Nephron (organoid): Measurements from ENCODE around the gene COL6A2.

Source experiments
- H3K27ac Mint-ChIP-seq, 3 experiments: 2 replicates each; pipeline ENCODE4 v1.8.0; 2020; ENCODE audit warnings: mixed read lengths in 3 of 3, mild to moderate bottlenecking in 2 of 3, moderate library complexity in 1 of 3
- H3K27me3 Mint-ChIP-seq: 2 replicates; pipeline ENCODE4 v1.8.0; 2021; ENCODE audit warnings: low read depth, mild to moderate bottlenecking, moderate library complexity, mixed read lengths
- H3K36me3 Mint-ChIP-seq: 2 replicates; pipeline ENCODE4 v1.8.0; 2020; ENCODE audit warnings: low read depth, mixed read lengths
- H3K4me1 Mint-ChIP-seq: 2 replicates; pipeline ENCODE4 v1.8.0; 2020; ENCODE audit warnings: mixed read lengths
- H3K4me3 Mint-ChIP-seq, 3 experiments: 2 replicates each; pipeline ENCODE4 v1.8.0; 2020; ENCODE audit warnings: mild to moderate bottlenecking in 3 of 3, mixed read lengths in 3 of 3, moderate library complexity in 2 of 3
- H3K9me3 Mint-ChIP-seq: 2 replicates; pipeline ENCODE4 v1.8.0; 2020; ENCODE audit warnings: mixed read lengths
- TF ChIP-seq, protein P1 (sequence below), 3 experiments: fragments of 200-600 bp; sonication (generic); IDR thresholded peaks; one replicate each; pipeline ENCODE4 v1.5.0; 2021; ENCODE audit warnings: antibody characterized with exemption in 3 of 3; ENCODE audit not compliant: unreplicated experiment in 3 of 3

The COL6A2 gene

DNA sequence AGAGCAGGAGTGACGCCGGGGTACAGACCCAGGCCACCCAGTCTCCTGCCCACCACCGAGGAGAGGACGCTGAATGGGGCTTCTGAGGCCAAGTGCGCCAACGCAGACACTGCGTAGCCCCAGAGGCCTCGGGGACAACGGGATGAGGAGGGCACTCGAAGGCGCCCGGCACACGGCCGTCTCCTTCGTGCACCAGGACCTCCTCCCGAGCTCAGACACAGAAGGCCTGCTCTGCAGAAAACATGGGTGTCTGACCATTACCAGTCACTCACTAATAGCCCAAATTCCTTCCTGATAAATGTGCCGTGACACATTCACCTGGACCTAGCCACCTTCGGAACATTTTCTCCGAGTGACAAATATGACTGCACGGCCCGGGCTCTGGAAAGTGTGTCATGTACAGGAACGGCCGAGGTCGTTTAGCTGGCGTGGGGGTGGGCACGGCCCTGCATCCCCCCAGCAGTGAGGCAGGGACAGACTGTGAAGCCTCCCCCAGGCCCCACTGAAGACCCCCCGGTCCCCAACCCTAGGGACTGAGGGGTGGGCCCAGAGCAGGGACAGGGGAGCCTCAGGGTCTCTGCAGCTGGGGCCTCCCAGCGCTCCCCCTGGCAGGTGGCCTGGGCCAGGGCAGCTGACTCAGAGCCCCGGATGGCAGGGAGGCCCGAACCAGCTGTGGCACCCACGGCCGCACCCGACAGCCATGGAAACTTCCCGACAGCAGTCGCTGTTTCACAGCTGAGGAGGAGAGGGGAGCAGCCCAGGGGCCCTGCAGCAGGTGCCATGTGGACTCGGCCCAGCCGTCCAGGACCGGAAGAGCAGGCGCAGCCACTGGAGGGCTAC is 16.7 kb upstream of the COL6A2 start:
- TF ChIP-seq, protein P1, sequence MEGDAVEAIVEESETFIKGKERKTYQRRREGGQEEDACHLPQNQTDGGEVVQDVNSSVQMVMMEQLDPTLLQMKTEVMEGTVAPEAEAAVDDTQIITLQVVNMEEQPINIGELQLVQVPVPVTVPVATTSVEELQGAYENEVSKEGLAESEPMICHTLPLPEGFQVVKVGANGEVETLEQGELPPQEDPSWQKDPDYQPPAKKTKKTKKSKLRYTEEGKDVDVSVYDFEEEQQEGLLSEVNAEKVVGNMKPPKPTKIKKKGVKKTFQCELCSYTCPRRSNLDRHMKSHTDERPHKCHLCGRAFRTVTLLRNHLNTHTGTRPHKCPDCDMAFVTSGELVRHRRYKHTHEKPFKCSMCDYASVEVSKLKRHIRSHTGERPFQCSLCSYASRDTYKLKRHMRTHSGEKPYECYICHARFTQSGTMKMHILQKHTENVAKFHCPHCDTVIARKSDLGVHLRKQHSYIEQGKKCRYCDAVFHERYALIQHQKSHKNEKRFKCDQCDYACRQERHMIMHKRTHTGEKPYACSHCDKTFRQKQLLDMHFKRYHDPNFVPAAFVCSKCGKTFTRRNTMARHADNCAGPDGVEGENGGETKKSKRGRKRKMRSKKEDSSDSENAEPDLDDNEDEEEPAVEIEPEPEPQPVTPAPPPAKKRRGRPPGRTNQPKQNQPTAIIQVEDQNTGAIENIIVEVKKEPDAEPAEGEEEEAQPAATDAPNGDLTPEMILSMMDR (IDR thresholded peaks at IDR 0.05; ENCODE audit: unreplicated experiment in 3 of 3): no peak
- Mint-ChIP-seq H3K27ac (peak overlapping the region; percentile 46 to 74 (median 62)), H3K4me1 (peaks cover 28% of the 10 kb centered on the region), H3K9me3 (peaks cover 3% of the 10 kb centered on the region), H3K27me3 (peaks cover 6% of the 10 kb centered on the region), H3K4me3 (no peak overlapping the region), H3K36me3 (no peaks in the 10 kb centered on the region)

DNA sequence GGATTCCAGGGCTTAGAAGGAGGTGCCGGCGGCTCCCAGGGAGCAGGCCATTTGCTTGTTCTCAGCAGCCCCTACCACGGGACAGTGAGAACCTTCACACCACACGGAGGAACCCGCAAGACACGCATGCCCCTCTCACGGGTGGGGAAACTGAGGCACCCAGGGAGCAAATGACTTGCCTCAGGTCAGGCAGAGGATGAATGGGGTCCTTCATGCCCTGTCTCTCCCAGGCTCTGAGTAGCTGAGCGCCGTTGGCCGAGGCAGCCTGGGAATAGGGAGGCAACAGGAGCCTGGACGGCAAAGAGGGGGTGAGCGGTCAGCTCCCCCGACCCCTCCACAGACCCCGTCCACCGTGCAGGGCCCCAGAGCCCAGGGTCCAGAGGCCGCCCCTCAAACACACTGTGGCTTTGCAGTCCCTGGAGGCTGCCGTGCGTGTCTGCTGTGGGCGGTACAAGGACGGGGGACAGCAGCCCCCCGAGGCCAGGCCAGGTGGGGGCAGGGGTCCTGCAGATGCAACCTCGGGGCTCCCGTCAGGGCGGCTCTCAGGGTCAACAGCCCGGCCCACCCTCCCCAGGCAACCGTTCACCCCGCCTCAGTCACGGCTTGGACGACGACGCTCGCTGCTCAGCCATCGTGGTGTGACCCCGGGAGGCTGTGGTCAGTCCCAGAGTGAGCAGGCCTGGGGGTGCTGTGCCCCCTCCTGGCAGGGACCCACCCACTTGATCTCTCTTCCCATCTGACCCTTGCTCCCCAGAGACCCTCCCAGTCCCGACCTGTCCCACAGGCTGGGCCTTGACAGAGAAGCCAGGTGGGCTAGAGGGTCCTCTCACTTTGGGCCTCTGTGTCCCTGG is 15.8 kb upstream of the COL6A2 start:
- Mint-ChIP-seq H3K4me1 (peaks cover 28% of the 10 kb centered on the region), H3K4me3 (no peak overlapping the region), H3K9me3 (peaks cover 8% of the 10 kb centered on the region), H3K36me3 (peaks cover 4% of the 10 kb centered on the region), H3K27me3 (peaks cover 6% of the 10 kb centered on the region), H3K27ac (peak overlapping the region; percentile 62 to 85 (median 74))
- TF ChIP-seq, protein P1 (IDR thresholded peaks at IDR 0.05; ENCODE audit: unreplicated experiment in 3 of 3): no peak

DNA sequence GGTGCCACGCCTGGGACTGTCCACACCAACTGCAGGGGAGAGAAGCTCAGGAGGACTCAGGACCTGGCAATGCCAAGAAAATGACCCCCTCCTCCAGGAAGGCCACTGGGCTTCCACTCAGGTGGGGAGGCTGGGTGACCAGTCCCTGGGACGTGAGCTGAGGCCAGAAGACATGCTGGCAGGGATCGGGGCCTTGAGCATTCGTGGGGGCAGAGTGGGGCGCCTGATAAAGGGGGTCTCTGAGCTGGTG is 15.3 kb upstream of the COL6A2 start:
- TF ChIP-seq, protein P1 (IDR thresholded peaks at IDR 0.05; ENCODE audit: unreplicated experiment in 3 of 3): no peak
- H3K36me3 Mint-ChIP-seq: peaks cover 4% of the 10 kb centered on the region
- H3K27ac Mint-ChIP-seq: peak overlapping the region in 1 of 3 experiments; percentile 85
- H3K4me1 Mint-ChIP-seq: peaks cover 28% of the 10 kb centered on the region
- no peak overlapping the region for H3K4me3 Mint-ChIP-seq
- peaks cover 6% of the 10 kb centered on the region for H3K27me3 Mint-ChIP-seq
- peaks cover 11% of the 10 kb centered on the region for H3K9me3 Mint-ChIP-seq

DNA sequence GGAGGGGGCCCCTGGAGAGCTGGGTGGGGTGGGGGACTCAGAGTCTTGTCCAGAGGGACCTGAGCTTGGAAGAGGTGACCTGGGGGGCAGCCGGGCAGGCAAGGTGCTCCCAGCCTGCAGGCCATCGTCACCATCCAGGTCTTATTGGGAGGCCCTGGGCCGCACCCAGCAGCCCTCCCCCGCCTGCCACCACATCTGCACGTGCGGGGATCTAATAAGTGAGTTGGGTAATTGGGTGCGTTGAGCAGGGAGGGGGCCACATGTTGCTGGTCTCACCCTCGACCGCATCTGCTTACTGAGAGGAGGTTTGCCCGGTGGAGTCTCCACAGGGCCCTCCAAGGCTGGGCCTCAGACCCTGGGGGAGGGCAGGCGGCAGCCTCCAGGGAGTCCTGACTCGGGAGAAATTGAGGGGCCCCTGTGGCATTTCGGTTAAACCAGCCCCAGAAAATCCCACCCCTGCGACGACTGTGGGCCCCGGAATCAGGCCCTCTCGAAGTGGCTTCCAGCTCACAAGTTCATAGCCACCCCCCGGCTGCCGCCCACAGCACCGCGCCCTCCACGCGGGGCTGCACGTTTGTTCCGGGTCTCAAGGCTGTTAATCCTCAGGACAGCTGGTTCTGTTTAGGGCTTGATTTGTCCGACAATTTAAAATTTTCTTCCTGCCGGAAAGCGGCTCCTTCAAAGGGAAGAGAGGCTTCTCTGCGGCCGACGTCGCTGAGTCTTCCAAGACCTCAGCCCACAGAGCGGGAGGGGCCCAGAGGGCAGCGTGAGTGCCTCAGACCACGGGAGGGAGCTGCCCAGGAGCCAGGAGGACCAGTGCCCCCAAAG is 14.7 kb upstream of the COL6A2 start:
- Mint-ChIP-seq H3K27ac (peak overlapping the region; percentile 53 to 85 (median 82)), H3K27me3 (peaks cover 6% of the 10 kb centered on the region), H3K9me3 (peaks cover 15% of the 10 kb centered on the region), H3K4me3 (no peak overlapping the region), H3K4me1 (peaks cover 25% of the 10 kb centered on the region), H3K36me3 (peaks cover 4% of the 10 kb centered on the region)
- TF ChIP-seq, protein P1 (IDR thresholded peaks at IDR 0.05; ENCODE audit: unreplicated experiment in 3 of 3): no peak

DNA sequence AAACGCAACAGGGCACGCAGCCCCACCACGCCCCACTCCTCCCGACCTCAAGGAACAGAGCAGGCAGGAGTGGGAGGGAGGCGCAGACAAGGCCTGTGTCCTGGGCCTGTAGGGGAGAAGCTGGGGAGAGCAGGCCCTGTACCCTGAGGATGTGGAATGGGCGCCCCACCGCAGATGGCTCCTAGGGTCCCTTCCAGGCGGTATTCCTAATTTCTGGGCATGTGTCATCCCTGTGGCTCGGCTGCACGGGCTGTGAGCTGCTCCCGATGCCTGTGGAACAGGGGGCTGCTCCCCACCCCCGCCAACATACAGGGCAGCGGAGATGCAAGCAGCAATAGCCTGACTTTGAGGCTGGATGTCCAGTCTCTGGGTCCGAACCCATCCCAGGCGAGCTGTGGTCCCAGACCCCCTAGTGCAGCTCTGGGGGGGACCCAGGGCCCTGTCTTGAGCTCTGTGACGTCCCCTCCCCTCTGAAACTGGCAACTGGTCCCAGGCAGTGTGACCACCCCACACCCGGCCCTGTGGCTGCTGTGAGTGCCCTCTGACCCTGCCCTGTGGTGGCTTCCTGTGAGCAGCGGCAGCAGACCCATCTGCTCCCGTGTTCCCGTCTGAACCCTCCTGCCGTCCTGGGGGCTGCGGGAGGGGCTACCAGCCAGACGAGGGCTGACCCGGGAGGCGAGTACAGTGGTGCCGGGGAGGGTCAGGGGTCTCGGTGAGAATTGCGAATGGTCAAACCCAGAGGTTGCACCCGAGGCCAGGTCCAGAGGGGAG is 13.9 kb upstream of the COL6A2 start:
- Mint-ChIP-seq H3K4me1 (peaks cover 20% of the 10 kb centered on the region), H3K9me3 (peaks cover 22% of the 10 kb centered on the region), H3K27ac (peak overlapping the region; percentile 53 to 85 (median 82)), H3K36me3 (peaks cover 4% of the 10 kb centered on the region), H3K4me3 (no peak overlapping the region), H3K27me3 (peaks cover 6% of the 10 kb centered on the region)
- TF ChIP-seq, protein P1 (IDR thresholded peaks at IDR 0.05; ENCODE audit: unreplicated experiment in 3 of 3): no peak
